IPS DF 6.9 (cell line): Measurements from ENCODE around the gene INSC.

Source experiments
- DNase-seq: peaks from one replicate; pipeline ENCODE4 v3.0.0-alpha.2; 2013; ENCODE audit warnings: low read depth, low spot score
- H3K27ac ChIP-seq: one replicate; pipeline ENCODE4 v1.5.1; 2013; ENCODE audit warnings: low read length, control low read depth
- H3K27me3 ChIP-seq: 2 replicates; pipeline ENCODE4 v1.6.1; 2013; ENCODE audit warnings: mild to moderate bottlenecking, low read length; ENCODE audit not compliant: control insufficient read depth, insufficient read depth
- H3K36me3 ChIP-seq: 2 replicates; pipeline ENCODE4 v1.6.1; 2013; ENCODE audit warnings: low read length; ENCODE audit not compliant: control insufficient read depth, insufficient read depth
- H3K4me1 ChIP-seq: 2 replicates; pipeline ENCODE4 v1.6.1; 2013; ENCODE audit warnings: low read length; ENCODE audit not compliant: control insufficient read depth, insufficient read depth
- H3K4me3 ChIP-seq: 2 replicates; pipeline ENCODE4 v1.5.1; 2013; ENCODE audit warnings: mild to moderate bottlenecking, low read length
- H3K9me3 ChIP-seq: 2 replicates; pipeline ENCODE4 v1.6.1; 2013; ENCODE audit warnings: low read length, inconsistent platforms; ENCODE audit not compliant: control insufficient read depth, insufficient read depth
- WGBS: extraction: QIAGEN DNeasy Blood & Tissue Kit; methylation state at CpG from one replicate; pipeline ENCODE4 v1.1.7; 2013; ENCODE audit warnings: mixed read lengths, missing lambda C conversion rate; ENCODE audit not compliant: insufficient read length, insufficient coverage; 5-methylcytosine and 5-hydroxymethylcytosine counted together

INSC gene

GRCh38 chr11:15233371-15234165, 118.8 kb downstream of the INSC start:
- Histone ChIP-seq H3K4me3 (no peak overlapping the region), H3K4me1 (no peaks in the 10 kb centered on the region), H3K27ac (no peak overlapping the region), H3K36me3 (no peaks in the 10 kb centered on the region), H3K9me3 (no peaks in the 10 kb centered on the region), H3K27me3 (no peaks in the 10 kb centered on the region)
- WGBS: no CpG with 5 or more reads among the region's 8 CpGs
- DNase-seq: no peak

GRCh38 chr11:15234796-15235195, 120.1 kb downstream of the INSC start:
- no peak overlapping the region for H3K27ac ChIP-seq
- WGBS: no CpG with 5 or more reads among the region's 3 CpGs
- DNase-seq: no peak
- no peaks in the 10 kb centered on the region for H3K27me3 ChIP-seq
- no peaks in the 10 kb centered on the region for H3K4me1 ChIP-seq
- no peaks in the 10 kb centered on the region for H3K9me3 ChIP-seq
- no peaks in the 10 kb centered on the region for H3K36me3 ChIP-seq
- H3K4me3 ChIP-seq: no peak overlapping the region

GRCh38 chr11:15236559-15236958, 121.8 kb downstream of the INSC start:
- WGBS: no CpG with 5 or more reads among the region's 4 CpGs
- DNase-seq: no peak
- Histone ChIP-seq H3K27ac (no peak overlapping the region), H3K4me1 (no peaks in the 10 kb centered on the region), H3K4me3 (no peak overlapping the region), H3K27me3 (no peaks in the 10 kb centered on the region), H3K9me3 (no peaks in the 10 kb centered on the region), H3K36me3 (no peaks in the 10 kb centered on the region)

GRCh38 chr11:15238856-15239255, 124.1 kb downstream of the INSC start:
- H3K4me3 ChIP-seq: no peak overlapping the region
- no peak overlapping the region for H3K27ac ChIP-seq
- WGBS: no CpG with 5 or more reads among the region's 7 CpGs
- H3K9me3 ChIP-seq: no peaks in the 10 kb centered on the region
- no peaks in the 10 kb centered on the region for H3K36me3 ChIP-seq
- no peaks in the 10 kb centered on the region for H3K4me1 ChIP-seq
- DNase-seq: no peak
- H3K27me3 ChIP-seq: no peaks in the 10 kb centered on the region

GRCh38 chr11:15248749-15249148, 134.0 kb downstream of the INSC start:
- WGBS: no CpG with 5 or more reads among the region's 3 CpGs

GRCh38 chr11:15258433-15259165, 143.9 kb downstream of the INSC start:
- no peak overlapping the region for H3K4me3 ChIP-seq
- no peaks in the 10 kb centered on the region for H3K9me3 ChIP-seq
- no peaks in the 10 kb centered on the region for H3K4me1 ChIP-seq
- no peak overlapping the region for H3K27ac ChIP-seq
- peak; percentile 13 for DNase-seq
- no peaks in the 10 kb centered on the region for H3K36me3 ChIP-seq
- H3K27me3 ChIP-seq: no peaks in the 10 kb centered on the region
- no CpG with 5 or more reads among the region's 3 CpGs for WGBS

More at GRCh38 chr11:15248749-15249148, 134.0 kb downstream of the INSC start:
- no peak for DNase-seq
- Histone ChIP-seq H3K36me3 (0 out of 2 replicates have a peak, but pooled peaks cover 2% of the 10 kb centered on the region), H3K4me1 (no peaks in the 10 kb centered on the region), H3K27me3 (no peaks in the 10 kb centered on the region), H3K4me3 (no peak overlapping the region), H3K27ac (no peak overlapping the region), H3K9me3 (no peaks in the 10 kb centered on the region)

GRCh38 chr11:15266999-15267398, 152.3 kb downstream of the INSC start:
- no CpG with 5 or more reads among the region's 1 CpG for WGBS
- H3K4me3 ChIP-seq: no peak overlapping the region
- no peaks in the 10 kb centered on the region for H3K4me1 ChIP-seq
- H3K27ac ChIP-seq: no peak overlapping the region
- DNase-seq: no peak
- no peaks in the 10 kb centered on the region for H3K27me3 ChIP-seq
- H3K9me3 ChIP-seq: no peaks in the 10 kb centered on the region
- H3K36me3 ChIP-seq: no peaks in the 10 kb centered on the region

GRCh38 chr11:15268598-15268997, 153.9 kb downstream of the INSC start:
- Histone ChIP-seq H3K9me3 (no peaks in the 10 kb centered on the region), H3K27ac (no peak overlapping the region), H3K27me3 (no peaks in the 10 kb centered on the region), H3K4me3 (no peak overlapping the region), H3K36me3 (no peaks in the 10 kb centered on the region), H3K4me1 (no peaks in the 10 kb centered on the region)
- DNase-seq: no peak

- no CpG with 5 or more reads among the region's 2 CpGs for WGBS
Measured at GRCh38 chr11:15275141-15275540, 160.4 kb downstream of the INSC start.

GRCh38 chr11:15276621-15277020, 161.9 kb downstream of the INSC start:
- no peak overlapping the region for H3K27ac ChIP-seq
- no peaks in the 10 kb centered on the region for H3K27me3 ChIP-seq
- no peaks in the 10 kb centered on the region for H3K36me3 ChIP-seq
- no peaks in the 10 kb centered on the region for H3K9me3 ChIP-seq
- peak; percentile 5 for DNase-seq
- no peak overlapping the region for H3K4me3 ChIP-seq
- H3K4me1 ChIP-seq: no peaks in the 10 kb centered on the region
- no CpG with 5 or more reads among the region's 3 CpGs for WGBS

More at GRCh38 chr11:15275141-15275540, 160.4 kb downstream of the INSC start:
- Histone ChIP-seq H3K27me3 (no peaks in the 10 kb centered on the region), H3K36me3 (no peaks in the 10 kb centered on the region), H3K9me3 (no peaks in the 10 kb centered on the region), H3K4me3 (no peak overlapping the region), H3K27ac (no peak overlapping the region), H3K4me1 (no peaks in the 10 kb centered on the region)
- no peak for DNase-seq
